ENCODE measurements around the gene CIPC.
A peak's percentile ranks its signal among the peaks of the same experiment; 100 is the strongest.

The CIPC gene

DNA sequence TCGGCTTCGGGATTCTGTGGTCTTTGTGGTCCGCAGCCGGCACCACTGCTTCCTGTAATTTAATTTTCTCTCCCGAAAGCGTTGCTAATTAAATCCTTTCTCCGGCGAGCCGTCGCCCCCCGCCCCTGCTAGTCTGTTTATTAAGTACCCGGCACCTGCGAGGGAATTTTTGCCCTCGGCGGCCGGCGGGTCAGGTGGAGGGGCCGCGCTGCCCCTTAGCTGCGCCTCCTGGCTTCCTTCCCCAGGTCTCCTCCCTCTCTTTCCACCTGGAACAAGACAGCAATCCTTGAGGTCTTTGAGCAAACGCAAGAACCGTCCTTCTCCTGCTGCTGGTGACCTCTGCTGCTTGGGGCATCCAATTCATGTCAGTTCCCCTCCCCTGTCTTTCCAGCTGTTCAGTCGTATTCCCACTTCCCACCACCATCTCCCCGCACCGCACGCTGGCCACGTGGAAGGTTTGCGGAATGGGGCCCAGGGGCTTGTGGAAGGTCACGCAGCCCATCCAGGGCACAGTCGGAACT is 27.3 kb downstream of the CIPC start:
- no peak for DNase-seq (ENCODE audit: low spot score)

DNA sequence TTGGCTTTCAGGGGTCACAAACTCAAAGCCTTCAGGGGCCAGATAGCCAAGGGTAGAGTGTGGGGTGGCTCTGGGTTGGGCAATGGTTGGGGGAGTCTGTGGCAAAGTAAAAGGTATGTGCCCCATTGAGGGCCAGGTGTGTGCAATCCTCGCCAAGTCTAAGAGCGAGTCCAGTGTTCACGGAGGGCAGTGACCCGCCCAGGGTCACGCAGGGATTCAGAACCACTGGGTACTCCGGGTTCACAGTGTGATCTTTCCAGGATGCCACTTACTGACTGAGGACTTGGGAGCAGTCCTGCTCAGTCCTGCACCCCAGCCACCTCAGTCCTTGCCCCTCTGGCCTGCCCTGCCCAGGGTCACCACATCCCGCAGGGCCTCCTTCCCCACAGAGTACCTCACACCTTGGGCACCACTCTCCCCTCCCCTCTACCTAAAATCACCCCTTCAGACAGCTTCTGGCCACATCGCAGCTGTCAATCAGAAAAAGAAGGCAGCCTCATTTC is 27.8 kb downstream of the CIPC start:
- no peak for DNase-seq (ENCODE audit: low spot score)

DNA sequence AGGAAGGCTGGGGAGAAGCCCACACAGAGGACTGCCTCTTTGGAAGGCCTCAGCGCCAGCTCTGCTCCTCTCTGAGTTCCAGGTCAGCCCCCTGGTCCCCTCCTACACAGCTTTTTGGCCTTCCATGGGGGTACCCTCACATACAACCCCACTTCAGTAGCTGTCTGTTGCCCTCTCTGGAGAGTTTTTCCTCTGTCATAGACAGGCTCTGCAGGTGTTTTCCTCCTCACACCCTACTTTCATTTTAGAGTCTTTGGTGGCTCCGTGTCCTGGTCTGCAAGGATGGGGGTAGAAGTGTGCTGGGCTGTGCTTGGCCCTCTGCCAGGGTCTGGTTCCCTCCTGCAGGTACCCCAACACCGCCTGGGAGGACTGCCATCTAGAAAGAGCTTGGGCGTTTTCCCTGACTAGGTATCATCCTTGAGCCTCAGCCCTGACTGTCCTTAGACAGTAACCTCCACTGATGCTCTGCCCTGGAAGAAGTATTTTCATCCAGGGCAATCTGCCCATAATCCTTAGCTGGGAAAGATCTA is 28.5 kb downstream of the CIPC start:
- no peak for DNase-seq (ENCODE audit: low spot score)

DNA sequence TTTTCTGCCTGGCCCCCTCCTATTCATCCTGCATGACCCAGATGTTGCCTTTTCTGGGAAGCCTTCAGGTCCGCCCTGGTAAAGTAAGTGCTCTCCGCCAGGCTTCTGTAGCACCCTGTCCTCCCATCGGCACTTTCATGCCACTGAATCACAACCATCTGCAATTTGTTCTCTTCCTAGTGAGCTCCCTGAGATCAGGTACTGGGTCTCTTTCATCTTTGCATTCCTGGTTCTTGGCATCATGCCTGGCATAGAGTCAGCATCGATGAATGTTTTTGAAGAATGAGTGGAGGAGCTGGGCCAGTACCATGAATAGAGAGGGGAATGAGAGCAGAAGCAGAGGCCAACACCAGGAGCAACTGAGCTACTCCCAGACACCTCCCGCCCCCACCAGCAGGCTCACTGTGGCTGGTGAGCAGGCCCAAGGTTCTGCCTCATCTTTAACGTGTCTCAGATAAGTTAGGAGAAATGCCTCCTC is 30.4 kb downstream of the CIPC start:
- DNase-seq (ENCODE audit: low spot score): no peak

DNA sequence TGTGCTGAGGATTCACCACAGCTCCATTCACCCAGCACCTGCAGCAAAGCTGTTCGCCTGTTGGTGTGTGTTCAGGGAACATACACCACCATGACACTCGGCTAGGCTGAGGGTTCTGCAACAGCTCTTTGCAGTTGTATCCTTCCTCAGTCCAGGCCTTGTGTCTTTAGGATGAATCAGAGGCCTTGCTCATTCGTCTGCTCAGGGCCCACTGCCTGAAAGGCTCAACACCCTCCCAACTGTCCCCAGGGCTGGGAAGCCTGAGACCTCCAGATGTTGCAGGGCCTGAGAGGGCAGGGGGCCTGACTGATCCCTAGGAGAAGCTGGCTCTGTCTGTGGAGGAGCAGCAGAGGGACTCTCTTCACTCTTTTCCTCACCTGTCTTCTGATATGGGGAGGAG is 32.3 kb downstream of the CIPC start:
- no peak for DNase-seq (ENCODE audit: low spot score)

DNA sequence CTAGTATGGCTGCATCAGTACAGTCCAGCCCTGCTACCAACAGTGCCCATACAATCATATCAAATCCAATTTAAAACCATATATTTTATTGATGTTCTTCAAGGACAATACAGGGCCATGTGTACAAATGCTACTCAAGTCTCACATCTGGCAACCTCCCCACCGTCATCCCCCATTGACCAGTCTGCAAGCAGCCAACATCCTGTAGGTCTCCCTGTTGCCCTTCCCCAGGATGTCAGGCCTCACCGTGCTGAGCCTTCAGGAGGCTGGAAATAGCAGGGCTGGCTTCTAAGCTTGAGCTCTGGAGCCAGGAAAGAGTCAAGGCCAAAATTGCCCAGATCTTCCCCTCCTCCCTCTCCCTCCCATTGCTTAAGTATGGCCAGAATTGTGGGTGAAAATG is 33.1 kb downstream of the CIPC start:
- DNase-seq (ENCODE audit: low spot score): no peak

DNA sequence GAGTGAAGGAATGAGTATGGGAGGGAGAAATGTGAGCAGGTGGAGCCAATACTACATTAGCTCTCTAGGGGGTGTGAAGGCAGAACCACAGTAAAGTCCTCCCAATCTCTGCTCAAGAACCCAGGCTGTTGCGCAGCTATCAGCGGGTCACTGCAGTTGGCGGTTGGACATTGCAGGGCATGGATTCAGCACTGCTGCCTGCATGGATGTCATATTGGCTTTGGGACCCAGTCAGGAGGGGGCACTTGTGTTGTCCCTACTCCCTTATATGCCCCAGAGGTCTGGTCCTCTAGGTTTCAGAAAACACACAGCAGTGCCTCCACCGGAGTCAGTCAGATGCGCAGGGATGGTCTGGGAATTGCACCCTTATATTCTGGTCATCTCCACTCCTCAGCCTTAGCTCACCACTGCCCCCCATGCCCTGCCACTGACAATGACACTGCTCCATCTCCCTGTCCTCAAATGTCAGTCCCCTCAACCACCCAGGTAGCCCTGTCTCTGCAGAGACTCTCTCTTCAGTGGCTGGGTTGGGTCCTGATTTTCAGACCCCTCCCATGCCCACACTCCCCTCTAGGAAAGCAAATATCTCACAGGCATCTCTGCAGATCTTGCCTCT is 33.9 kb downstream of the CIPC start:
- DNase-seq (ENCODE audit: low spot score): no peak

DNA sequence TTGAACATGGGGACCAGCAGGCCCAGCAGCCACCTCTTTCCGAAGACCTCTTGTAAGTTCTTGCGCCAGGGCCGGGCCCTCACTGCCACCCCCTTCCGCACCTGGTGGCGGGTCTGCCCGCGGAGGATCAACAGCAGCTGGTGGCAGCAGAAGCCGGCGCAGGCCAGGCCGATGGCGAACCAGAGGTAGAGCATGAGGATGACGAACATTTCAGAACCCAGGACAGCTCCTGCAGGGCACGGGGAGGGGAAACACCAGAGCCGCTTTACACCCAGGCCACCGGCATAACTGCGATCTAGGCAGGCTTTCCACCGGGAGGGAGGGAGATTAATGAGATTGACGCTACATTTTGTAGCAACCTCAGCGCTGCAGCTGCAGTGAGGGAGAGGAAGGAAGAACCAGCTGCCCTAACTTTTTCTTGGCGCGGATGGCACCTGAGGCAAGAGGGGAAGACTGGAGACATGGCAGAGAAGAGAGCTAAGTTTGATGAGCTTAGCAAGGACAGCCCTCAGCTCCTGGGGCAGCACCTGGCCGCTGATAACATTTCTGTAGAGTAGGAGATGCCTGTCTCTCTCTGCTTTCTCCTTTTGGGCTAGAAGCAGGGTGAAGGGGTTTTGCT is 35.8 kb downstream of the CIPC start:
- peak; percentile 53 for DNase-seq (ENCODE audit: low spot score)

DNA sequence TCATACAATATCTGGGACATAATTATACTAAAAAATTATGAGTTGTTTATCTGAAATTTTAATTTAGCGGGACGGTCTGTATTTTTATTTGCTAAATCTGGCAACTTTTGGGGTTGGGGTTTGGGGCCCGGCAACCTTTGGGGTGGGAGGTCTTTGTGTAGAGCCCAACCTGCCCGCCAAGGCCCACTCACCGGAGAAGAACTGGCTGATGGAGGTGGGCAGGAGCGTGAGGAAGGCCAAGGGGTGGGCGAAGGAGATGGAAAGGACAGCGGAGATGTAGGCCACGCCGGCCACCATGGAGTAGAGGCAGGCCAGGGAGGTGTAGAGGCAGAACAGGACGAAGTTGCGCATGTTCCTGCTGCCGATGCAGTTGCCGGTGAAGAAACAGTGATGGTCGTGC is 41.0 kb downstream of the CIPC start:
- DNase-seq (ENCODE audit: low spot score): no peak

DNA sequence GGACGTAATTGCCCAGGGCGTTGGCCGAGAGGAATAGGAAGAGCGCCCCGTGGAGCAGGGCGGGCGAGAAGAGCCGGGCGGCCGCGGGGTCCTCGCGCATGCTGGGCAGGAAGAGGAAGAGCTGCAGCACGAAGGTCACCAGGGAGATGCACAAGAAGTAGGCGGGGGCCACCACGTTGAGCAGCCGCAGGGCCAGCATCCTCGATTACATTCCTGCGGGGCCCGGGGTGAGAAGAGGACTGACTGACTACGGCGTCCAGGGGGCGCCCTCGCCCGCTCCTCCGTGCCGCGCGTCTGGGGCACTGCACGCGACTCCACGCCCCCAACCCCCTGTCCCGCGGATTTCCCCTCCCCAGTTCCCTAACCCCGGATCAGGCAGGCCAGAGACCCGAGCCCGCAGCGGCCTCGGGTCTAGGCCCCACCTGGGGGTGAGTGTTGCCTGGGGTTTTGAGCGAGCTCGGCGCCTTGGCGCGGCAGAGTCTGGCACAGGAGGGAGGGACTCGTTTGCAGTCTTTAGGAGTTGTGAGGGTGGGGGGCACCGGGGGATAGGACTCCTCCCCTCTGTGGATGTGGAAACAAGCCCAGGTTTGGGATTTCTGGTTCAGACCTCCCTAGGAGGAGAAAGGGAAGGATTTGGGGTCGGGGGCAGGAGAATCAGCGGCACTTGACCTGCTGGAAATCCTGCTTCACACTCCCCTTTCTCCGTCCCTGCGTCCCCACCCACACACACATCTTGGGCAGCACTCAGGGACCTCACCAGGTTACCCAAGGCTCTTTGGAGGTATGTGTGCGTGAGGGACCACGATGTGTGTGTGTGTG is 41.7 kb downstream of the CIPC start:
- peak; percentile 64 for DNase-seq (ENCODE audit: low spot score)

DNA sequence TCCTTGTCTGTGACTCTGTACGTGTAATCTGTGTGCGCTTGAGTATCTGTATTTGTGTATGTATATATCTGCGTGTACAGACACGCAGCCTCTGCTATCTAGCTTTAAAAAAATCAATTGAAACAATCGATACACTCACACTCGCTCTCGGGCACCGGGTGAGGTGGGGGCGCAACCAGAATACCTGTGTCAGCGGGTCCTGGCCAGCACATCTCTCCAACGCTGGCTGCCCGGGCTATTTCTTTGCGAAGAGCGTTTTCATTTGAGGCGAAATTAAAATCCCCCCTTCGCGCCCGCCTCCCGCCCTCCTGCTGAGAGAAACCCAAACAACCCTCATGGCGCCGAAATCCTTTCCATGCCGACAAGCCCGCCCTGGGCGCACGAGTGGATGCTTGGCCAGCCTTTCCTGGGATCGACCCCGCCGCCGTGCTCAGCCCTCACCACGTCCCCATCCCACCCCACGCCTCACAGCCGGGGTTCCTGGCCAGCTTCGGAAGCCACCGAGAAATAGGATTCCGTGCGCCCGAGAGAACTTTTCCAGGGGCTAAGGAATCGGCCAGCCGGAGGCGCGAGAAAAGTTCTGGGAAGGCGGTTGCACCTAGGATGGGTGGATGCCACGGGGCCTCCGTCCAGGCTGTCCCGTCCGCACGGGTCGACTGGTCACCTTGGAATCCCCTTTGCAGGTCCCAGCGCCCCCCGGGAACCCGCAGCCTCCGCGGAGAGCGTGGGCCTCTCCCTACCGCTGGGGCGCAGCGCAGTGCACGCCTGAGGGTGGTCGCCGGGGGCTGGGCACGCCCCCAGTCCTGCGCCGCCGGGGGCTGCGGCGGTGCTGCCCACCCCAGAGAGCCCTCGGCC is 42.5 kb downstream of the CIPC start:
- no peak for DNase-seq (ENCODE audit: low spot score)

DNA sequence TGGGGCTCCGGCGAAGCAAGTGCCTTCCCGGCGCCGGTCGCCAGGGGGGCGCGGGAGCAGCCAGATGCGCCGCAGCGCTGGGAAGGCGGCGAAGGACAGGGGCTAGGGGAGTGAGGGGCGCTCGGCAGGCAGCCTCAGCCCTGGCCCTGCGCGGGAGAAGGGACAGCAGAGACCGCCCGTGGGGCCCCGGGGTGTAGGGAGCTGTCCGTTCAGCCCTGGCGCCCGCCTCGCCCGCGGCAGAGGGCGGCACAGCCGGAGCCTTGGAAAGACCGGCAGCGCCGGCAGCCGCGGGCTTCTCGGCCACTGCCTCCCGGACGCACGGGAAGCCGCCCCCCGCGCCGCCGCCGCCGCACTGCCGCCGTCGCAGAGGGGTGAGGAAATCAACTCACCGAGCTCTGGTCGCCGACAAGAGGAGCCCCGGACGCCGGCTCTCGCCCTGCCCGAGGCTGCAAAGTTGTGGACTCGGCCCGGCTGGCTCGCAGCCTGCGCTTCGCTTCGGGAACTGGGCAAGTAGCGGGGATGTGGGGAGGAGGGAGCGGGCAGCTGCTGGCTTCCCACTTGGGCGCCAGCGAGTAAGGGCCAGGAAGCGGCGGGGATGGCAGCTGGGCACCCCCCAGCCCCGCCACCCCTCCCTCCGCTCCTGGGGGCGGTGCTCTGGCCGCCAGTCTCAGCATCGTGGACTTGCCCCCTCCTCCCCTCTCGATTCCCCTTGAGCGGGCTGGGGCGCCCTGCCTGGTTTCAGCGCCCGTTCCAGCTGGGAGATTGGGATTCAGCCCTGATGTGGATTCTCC is 43.4 kb downstream of the CIPC start, which contains the start of gene ZDHHC22:
TSS of gene ZDHHC22 (minus strand) at position 578 of the 791 bp plus-strand sequence. CDS start 2,053 bp downstream, outside the sequence.
- DNase-seq (ENCODE audit: low spot score): peak; percentile 68

DNA sequence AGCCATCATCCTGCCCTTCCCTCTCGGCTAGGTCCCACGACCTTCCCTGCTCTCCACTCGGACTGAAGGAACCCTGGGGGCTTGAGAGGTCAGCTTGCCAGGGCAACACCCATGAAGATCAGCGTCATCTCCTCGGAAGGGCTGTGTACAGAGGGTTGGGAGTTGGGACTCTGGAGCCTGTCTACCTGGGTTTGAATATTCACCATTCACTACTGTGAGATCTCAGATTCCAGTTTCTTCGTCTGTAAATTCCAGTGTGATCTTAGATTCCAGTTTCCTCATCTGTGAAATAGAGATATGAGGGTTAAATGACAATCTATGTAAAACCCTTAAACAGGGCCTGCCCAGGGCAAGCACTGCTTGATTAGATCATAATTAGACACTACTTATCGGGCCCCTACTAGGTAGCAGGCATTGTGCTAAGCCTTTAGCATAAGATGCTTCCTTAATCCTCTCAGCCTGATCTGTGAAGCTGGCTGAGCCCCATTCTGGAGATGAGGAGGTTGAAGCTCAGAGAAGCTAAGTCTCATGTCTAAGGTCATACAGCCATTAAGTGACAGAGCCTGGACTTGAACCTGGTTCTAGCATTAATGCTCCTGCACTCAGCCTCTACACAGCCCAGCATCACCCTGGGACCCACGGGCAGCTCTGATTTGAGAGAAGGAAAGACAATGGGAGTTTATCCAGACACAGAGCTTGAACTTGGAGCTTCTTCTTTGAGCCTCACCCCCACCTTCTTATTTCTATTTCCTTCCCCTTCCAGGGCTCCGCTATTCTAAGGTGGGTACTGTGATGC is 44.1 kb downstream of the CIPC start:
- no peak for DNase-seq (ENCODE audit: low spot score)

DNA sequence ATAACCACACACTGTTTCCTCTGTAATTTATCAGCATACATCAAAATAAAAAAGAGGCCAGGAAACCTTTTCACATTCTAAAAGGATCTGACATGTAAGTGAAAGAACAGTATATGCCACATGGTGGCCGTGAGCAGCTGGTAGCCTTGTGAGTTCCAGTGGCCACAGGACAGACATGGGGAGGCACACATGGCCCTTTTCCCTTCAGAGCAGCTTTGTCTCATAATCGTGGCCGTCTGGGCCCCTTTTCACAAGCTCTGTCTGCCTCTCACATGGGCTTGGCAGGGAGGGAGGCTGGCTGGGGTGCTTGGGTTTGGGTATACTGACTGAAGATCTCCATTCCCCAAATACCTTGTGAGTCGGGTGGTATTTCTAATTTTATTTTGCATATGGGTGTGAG is 45.0 kb downstream of the CIPC start:
- DNase-seq (ENCODE audit: low spot score): no peak

DNA sequence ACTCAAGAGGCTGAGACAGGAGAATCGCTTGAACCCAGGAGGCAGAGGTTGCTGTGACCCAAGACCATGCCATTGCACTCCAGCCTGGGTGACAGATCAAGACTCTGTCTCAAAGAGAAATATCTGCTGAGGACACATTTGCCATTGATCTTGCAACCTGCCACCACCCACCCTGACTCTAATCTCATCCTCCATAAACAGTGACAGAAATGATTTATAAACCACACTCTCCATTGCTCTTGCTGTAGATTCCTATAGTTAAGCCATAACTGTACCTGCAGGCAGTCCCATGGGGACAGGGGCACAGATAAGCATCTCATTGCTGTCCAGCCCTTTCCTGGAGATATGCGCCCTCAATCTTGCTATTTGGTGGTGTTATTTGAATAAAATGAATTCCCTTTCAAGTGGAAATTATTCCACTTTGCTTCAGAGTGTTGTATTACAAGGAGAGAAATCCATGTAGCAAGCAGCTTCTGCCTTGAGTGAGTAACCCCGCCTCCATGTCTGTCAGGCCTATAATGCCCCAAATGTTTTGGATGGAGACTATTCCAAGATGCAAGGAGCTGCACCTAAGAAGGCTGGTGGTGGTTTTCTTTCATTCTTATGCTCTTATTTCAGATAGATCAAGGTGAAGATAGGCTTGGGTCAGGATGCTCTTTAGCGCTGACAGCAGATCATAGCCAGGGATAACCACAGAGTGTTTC is 46.5 kb downstream of the CIPC start:
- no peak for DNase-seq (ENCODE audit: low spot score)

DNA sequence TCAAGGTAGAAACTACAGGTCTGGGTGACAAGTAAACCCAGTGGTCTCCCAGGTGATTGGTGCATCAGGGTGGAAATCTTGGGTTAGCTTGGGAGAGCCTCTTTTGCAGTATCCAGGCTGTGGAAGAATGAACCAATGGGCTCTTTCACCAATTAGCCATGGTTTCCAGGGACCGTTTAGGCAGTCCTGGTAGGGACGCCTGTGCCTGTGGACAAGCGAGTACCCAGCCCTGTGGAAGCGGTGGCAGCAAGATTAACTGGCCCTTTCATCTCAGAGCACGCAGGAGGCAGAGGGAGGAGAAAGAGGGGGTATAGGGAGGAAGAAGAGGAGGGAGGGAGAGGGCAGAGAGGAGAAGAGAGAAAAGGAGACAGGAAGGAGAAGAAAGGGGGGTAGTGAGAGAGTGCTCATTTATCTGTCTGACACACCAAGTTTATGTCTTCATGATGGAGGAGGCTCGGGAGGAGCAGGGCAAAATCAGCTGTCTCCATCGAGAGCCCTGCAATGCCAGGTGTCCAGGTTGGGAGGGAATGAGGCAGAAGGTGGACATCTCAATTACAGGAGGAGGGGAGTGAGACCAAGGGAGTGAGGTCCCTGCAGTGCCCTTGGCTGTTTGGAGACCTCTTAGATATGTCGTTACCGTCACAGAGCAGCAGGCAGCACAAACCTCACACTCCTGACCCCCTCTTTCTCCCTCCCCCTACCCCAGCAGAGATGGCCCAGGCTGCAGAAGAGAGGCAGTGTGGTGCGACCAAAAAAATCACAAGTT is 48.1 kb downstream of the CIPC start:
- no peak for DNase-seq (ENCODE audit: low spot score)

DNA sequence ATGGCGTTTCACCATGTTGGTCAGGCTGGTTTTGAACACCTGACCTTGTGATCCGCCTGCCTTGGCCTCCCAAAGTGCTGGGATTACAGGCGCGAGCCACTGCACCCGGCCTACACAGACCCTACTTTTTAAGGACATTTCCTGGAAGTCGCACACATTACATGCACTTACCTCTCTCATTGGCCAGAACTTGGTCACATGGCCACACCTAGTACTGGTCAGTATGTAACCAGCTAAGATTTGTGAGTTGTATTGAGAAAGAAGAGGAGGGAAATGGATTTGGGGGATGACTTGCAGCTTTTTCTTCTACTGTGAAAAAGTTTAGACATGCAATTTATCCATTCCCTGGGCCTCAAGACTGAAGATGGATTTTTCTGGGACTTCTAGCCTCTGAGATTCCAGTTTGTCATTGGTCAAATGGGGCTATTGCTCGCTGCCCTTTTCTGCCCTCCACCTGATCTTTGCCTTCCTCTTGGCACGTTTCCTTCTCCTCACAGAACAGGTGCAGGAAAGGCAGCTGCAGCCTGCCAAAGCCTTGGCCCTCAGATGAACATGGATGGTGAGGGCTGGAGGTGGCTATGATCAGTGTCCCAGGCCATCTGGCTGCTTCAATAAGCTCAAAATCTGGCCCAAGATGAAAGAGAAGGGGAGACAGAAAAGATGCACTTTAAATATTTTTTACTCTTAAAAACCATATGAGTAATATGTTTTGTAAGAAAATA is 50.6 kb downstream of the CIPC start:
- DNase-seq (ENCODE audit: low spot score): peak; percentile 40

Data from SK-N-DZ (cell line).